GM21717 (cell line): ENCODE results near the gene RSPH3.

Source experiments
- ATAC-seq: cut with Tn5 transposase; IDR thresholded peaks from one replicate; pipeline ENCODE4 v1.9.1; 2021; ENCODE audit warnings: mild to moderate bottlenecking, moderate library complexity; ENCODE audit not compliant: unreplicated experiment

RSPH3 gene

DNA sequence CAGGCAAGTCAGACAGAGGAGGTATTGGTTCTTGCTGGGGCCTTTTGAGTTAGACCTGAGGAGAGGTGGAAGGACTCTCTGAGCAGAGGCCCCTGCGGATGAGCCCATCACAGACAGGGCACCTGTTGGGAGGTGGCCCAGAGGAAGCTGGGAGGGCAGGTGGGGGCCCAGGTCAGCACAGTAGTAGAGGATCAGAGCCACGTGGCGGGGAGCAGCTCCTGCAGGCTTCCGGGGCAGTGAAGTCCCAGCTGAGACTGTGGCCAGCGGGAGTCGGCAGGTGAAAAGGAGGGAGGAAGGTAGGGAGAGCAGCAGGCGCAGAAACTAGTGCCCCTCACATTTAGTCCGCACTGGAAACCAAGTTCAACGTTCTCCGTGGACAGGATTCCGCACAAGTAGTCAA is 61.8 kb downstream of the RSPH3 start:
- ATAC-seq, result no peak

DNA sequence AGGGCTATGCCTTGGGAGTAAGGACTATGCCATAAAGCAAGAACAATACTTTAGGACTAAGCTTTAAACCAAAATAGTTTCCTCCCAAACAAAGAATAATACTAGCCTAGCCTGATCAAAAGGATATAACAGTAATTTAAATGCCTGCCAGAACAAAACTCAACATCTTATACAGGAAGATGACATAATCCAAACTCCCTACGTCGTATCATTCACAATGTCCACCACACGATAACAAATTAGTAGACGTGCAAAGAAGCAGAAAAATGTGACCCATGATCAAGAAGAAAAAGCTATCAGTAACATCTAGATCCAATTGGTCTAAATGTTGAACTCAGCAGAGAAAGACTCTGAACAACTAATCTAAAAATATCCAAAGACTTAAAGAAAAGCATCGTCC is 65.8 kb downstream of the RSPH3 start:
- no peak for ATAC-seq

DNA sequence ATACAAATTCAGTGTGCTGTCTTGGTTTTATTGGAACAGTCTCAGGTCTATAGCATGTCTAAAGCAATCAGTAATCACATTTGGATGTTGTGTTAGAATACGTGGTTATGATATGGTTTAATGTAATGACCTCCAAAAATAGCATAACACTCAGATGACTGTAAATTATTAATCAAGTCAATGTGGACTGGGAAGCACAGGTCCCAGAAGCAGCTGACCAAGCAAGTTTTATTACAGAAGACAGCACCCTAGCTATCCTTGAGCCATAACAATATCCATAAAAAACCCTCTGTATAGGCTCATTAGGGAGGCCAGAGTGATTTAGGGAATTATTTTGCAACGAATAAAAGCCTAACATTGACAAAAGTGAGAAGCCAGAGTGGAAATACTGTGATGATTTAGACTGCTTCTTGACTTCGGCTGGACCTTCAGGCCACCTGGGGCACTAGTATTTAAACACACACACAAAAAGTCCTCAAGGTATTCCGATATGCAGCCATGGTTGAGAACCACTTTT is 66.9 kb downstream of the RSPH3 start:
- no peak for ATAC-seq

DNA sequence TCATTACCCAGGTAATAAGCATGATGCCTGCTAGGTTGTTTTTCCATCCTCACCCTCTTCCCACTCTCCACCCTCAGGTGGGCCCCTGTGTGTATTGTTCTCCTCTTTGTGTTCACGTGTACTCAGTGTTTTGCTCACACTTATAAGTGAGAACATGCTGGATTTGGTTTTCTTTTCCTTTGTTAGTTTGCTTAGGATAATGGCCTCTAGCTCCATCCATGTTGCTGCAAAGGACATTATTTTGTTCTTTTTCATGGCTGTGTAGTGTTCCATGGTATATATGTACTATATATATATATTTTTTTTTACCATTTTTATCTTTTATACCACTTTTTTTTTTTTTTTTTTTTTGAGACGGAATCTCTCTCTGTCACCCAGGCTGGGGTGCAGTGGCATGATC is 71.9 kb downstream of the RSPH3 start:
- no peak for ATAC-seq

DNA sequence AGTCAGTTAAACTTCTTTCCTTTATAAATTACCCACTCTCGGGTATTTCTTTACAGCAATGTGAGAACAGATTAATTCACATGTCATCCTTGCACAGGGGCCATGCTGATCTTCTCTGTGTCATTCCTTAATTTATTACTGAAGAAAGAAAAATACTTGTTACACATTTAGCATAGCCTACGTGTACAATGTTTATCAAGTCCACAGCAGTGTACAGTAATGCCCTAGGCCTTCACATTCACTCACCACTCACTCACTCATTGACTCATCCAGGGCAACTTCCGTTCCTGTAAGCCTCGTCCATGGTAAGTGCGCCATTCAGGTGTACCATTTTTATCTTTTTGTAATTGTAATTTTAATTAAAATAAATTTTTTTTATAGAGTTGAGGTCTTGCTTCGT is 73.6 kb downstream of the RSPH3 start:
- no peak for ATAC-seq

DNA sequence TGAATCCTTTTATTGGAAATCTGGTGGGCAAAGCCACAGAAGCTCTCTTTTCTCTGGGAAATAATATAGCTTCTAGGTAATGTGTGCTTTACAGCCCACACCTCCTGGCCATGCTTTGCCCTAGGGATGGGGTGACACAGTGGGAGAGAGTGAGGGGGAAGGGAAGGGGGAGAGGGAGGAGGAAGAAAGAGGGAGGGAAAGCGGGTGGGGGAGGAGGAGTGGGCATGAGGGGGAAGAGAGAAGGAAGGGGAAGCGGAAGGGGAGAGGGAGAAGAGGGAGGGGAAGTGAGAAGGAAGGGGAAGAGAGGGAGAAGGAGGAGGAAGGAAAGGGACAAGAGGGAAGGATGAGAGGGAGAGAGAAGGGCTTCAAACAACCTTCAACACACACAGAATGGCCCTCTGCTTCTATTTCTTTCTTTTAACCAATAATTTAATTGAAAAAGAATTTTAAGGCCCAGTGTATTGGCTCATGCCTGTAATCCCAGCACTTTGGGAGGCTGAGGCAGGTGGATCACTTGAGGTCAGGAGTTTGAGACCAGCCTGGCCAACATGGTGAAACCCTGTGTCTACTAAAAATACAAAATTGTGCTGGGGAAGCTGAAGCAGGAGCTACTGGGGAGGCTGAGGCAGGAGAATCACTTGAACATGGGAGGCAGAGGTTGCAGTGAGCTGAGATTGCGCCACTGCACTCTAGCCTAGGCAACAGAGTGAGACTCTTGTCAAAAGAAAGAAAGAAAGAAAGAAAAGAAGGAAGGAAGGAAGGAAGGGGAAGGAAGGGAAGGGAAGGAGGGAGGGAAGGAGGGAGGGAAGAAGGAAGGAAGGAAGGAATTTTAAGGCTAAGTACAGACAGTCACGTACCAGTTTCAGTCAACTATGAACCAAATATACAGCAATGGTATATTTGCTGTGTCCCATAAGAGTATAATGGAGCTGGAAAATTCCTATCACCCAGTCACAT is 75.2 kb downstream of the RSPH3 start:
- ATAC-seq, result no peak

DNA sequence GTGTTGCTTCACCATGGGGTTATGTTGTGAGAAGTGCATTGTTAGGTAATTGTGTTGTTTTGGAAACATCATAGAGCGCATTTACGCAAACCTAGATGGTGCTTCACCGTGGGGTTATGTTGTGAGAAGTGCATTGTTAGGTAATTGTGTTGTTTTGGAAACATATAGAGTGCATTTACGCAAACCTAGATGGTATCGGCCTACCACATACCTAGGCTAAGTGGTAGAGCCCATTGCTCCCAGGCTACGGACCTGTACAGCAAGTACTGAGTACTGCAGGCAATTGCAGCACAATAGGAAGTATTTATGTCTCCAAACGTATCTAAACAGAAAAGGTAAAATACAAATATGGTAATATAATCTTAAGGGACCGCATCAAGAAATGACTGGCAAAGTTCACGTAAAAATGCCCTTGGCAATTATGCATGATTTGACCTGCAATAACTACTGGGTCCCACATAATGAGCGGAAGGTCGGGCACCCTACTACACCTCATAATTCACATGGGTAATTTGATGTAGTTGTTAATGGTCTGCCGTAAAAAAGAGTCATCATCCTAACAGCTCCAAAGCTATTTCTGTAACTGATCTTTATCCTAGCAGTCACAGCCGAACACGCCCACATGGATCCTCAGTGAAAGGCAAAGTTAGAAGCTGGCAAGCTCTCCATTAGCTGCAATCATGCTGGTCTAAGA is 76.0 kb downstream of the RSPH3 start:
- no peak for ATAC-seq
